BJ (cell line): Measurements from ENCODE around the gene CRPPA. TPM values are rescaled to one million over a fixed set of nuclear protein-coding genes. Genes with fewer than 3 reads are reported as not detected.

Experiments used
- CTCF ChIA-PET: fragments of 350-600 bp; formaldehyde crosslinking; extraction: SDS; loops from one replicate; lab custom pipeline; 2021; ENCODE audit warnings: antibody characterized with exemption, inconsistent platforms; lab: Yijun Ruan, JAX
- POLR2A ChIA-PET: fragments of 300-600 bp; sonication (Branson Sonifier 250); formaldehyde crosslinking; extraction: SDS; loops from one replicate; lab custom pipeline; 2021; ENCODE audit warnings: antibody characterized with exemption; lab: Charles Lee
- DNase-seq: peaks from one replicate; pipeline ENCODE4 v3.0.0-alpha.2; 2011; ENCODE audit warnings: low read depth
- H3K27me3 ChIP-seq: 2 replicates; pipeline ENCODE4 v1.6.0; 2011; ENCODE audit warnings: low read length; ENCODE audit not compliant: control insufficient read depth, insufficient read depth
- H3K36me3 ChIP-seq: 2 replicates; pipeline ENCODE4 v1.5.1; 2011; ENCODE audit warnings: low read length; ENCODE audit not compliant: control insufficient read depth, insufficient read depth
- H3K4me3 ChIP-seq: 2 replicates; pipeline ENCODE4 v1.5.1; 2011; ENCODE audit warnings: low read depth, mild to moderate bottlenecking, control low read depth, low read length
- polyA plus RNA-seq: library from polyadenylated mRNA; depleted of rRNA; stranded (reverse); fragments of >200 nt; gene quantifications from 2 replicates; pipeline ENCODE4 v1.2.3, GENCODE V29; 2011
- TF ChIP-seq, protein P1 (sequence below): IDR thresholded peaks from 2 replicates; pipeline ENCODE4 v1.5.1; 2011; ENCODE audit warnings: low read depth, mild to moderate bottlenecking, control low read depth, inconsistent platforms, low read length, moderate library complexity; ENCODE audit not compliant: insufficient read depth

CRPPA gene
- polyA plus RNA-seq, 1 experiment, result 0.39 TPM

DNA sequence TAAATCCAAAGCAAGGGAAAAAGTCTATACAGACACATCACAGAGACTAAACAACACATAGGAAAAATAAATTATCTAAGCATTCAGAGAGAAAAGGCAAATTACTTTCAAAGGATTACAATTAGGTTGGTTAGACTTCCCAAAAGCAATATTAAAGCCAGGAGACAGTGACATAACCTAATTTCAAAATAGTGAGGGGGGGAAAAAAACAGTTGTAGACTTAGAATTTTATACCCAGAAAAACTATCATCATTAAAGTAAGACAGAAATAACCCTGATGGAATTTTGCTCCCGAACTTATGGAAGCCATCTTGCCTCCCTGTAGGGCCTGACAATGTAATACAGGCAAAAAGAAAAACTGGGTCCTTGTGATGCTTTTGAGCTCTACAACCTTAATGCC is 18.4 kb downstream of the CRPPA start:
- TF ChIP-seq, protein P1, sequence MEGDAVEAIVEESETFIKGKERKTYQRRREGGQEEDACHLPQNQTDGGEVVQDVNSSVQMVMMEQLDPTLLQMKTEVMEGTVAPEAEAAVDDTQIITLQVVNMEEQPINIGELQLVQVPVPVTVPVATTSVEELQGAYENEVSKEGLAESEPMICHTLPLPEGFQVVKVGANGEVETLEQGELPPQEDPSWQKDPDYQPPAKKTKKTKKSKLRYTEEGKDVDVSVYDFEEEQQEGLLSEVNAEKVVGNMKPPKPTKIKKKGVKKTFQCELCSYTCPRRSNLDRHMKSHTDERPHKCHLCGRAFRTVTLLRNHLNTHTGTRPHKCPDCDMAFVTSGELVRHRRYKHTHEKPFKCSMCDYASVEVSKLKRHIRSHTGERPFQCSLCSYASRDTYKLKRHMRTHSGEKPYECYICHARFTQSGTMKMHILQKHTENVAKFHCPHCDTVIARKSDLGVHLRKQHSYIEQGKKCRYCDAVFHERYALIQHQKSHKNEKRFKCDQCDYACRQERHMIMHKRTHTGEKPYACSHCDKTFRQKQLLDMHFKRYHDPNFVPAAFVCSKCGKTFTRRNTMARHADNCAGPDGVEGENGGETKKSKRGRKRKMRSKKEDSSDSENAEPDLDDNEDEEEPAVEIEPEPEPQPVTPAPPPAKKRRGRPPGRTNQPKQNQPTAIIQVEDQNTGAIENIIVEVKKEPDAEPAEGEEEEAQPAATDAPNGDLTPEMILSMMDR, result no peak
- Histone ChIP-seq H3K4me3 (no peak overlapping the region), H3K27me3 (no peaks in the 10 kb centered on the region), H3K36me3 (no peaks in the 10 kb centered on the region)
- ChIA-PET CTCF (no interaction called here), POLR2A (no interaction called here)
- no peak for DNase-seq

DNA sequence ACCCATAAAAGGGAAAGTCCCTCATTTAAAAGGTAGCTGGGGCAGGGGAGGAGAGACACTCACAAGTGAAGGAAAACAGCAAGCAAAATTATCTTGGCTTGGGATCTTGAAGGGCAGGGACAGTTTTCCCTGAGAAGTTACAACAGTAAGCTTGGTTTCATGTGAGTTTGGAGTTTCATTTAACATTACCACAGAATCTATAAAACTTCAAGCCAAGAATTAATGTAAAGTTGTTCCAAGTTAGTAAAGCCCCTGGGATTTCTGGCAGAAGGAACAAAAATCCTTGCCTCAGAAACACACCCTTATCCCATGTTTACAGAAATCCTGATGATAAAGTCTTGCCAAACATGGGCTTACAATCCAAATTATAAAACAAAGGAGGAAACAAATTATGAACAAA is 19.2 kb downstream of the CRPPA start:
- Histone ChIP-seq H3K36me3 (no peaks in the 10 kb centered on the region), H3K4me3 (no peak overlapping the region), H3K27me3 (no peaks in the 10 kb centered on the region)
- DNase-seq, result no peak
- ChIA-PET CTCF (no interaction called here), POLR2A (no interaction called here)
- TF ChIP-seq, protein P1, result no peak

DNA sequence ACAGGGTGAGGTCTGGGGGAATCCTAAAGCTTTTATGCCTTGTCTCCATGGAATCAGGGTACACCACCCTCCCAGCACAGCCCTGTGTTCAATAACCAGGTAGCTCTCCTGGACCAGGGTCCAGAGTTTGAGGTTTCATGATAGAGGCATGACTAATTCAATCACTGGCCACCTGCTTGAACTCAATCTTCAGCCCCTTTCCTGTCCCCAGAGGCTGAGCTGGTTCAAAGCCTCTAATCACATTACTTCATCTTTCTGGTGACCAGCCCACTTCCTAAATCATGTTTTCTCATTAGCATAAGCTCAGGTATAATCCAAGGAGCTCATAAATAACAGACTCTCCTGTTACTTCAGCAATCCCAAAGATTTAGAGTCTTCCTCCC is 20.5 kb downstream of the CRPPA start:
- ChIA-PET CTCF (no interaction called here), POLR2A (no interaction called here)
- H3K4me3 ChIP-seq, result no peak overlapping the region
- H3K36me3 ChIP-seq, result no peaks in the 10 kb centered on the region
- no peaks in the 10 kb centered on the region for H3K27me3 ChIP-seq
- TF ChIP-seq, protein P1, result no peak
- no peak for DNase-seq

DNA sequence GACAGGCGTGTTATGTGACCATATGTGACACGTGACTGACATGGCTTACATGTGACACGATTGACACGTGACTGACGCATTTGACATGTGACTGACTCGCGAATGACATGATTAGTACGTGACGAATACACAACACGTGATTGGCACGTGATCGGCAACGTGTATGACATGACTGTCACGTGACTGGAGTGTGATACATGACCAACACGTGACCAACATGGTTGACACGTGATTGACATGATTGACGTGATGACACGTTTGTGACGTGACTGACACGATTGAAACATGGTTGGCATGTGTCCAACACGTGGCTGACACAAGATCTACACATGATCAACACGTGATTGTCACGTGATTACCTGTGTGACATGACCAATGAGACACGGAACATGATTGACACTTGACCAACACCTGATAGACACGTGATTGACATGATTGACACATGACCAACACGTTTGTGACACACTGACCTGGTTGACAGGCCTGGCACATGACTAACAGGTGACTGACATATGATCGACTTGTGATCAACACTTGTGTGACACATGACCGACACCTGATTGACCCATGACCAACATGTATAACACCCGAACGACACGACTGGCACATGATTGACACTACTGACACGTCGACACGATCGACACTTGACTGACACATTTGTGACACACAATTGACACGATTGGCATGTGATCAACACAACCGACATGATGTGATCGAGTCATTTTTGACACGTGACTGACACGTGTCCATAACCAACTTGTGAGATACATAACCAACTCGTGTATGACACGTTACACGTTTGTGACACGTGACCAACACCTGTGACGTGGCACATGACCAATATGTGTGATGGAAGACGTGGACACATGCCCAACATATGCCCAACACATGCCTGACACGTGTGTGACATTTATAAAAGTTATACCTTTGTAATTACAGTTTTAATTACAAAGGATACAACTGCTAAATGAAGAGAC is 21.1 kb downstream of the CRPPA start:
- no peak for DNase-seq
- no peak overlapping the region for H3K4me3 ChIP-seq
- POLR2A ChIA-PET, result no interaction called here
- CTCF ChIA-PET, result no interaction called here
- TF ChIP-seq, protein P1, result no peak
- H3K36me3 ChIP-seq, result no peaks in the 10 kb centered on the region
- H3K27me3 ChIP-seq, result no peaks in the 10 kb centered on the region

DNA sequence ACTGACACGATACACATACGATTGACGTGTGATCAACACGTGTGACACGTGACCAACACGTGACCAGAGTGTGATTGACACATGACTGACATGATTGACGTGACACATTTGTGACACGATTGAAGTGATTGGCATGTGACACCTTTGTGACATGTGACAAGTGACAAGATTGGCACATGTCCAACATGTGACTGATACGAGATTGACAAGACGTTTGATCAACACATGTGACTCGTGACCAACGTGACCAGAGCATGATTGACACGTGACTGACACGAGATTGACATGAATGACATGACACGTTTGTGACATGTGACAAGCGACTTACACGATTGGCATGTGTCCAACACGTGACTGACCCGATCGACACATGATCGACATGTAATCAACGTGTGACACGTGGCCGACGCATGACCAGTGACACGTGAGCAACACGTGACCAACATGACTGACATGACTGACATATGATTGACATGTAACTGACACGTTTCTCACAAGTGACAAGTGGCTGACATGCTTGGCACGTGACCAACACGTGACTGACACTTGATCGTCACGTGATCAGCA is 22.0 kb downstream of the CRPPA start:
- ChIA-PET POLR2A (no interaction called here), CTCF (no interaction called here)

More for the DNA sequence above, 22.0 kb downstream of the CRPPA start:
- no peak for DNase-seq
- TF ChIP-seq, protein P1, result no peak
- H3K27me3 ChIP-seq, result no peaks in the 10 kb centered on the region
- no peaks in the 10 kb centered on the region for H3K36me3 ChIP-seq
- H3K4me3 ChIP-seq, result no peak overlapping the region
